ENCODE results near the gene RING1.

Gene RING1

DNA sequence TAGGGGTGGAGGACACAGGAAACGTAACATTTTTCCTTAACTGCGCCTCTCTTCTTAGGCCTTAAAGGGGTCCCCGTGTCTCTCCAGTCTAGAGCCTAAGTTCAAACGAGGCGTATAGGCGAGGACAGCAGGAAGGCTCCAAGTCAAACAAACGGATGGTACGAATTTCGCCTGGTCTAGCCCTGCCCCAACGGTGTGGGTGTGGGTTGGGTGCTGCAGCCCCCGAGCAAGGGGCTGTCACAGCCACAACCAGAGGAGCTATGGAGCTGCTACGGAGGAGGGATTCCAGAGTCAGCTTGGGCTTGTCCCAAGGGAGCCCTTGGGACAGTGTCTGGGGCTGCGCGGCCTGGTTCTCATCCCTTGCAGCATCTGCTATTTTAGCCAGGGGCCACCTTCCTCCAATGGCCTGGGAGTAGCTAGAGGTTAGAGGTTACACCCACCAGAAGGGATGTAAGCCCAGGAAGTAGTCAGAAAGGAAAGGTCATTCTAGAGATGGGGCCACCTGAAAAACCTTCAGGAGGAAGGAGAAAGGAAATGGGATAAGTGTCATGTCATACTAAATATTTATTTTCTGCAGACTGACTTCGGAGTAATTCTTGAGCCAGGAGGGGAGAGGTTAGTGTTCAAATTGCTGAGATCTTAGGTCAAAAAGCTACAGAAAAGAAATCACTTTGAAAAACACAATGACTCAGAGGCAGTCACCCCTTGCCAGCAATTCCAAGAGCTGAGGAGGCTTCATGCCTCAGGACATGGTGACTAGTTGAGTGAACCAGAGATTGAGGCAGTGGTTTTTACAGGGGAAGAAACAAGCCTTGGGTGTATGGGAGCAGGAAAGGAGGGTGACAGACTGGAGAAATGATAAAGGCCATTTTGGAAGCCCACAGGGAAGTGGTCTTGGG is 41.7 kb downstream of the RING1 start:
- DNase-seq, result no peak

DNA sequence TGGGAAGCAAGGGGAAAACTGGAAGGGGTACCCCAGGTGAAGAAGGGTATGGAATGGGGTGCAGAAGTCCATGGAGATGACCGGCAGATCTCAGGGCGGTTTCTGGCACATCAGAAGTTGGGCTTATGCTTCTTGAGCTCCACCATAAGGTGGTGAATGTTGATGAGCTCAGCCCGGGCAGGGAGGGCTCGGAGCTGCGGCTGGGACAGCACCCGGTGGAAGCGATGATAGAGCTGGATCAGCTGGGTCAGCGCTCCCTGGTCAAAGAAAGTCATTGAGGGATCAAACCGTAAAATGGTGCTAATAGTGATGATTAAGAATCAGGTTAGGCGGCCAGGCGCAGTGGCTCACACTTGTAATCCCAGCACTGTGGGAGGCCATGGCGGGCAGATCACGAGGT is 42.4 kb downstream of the RING1 start:
- DNase-seq, result no peak

DNA sequence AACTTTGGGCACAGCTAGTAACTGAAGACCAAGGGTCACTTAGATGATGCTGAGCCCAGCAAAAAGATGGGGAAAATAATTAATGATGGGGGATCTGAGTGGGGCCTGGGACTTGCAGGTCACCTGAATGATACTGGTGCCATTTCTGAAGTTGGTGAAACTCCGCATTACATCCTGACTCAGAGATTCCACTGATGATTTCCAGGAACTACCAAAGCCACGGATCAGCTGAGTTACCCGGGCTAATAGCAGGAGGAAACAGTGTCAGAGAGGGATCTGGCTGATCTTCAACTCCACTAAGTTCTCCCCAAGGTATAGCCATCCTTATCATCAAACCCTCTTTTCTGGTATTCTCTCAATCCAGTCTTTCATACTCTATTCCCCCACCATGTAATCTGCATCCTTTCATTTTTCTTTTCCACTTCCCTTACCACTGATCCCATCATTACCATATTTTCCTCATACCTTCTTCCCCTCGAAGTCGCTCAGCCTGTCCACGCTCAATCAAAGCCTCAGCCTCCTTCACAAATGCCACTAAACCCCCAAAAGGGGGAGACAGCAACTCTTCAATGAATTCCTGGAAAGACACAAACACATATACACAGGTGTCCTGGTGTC is 43.2 kb downstream of the RING1 start:
- no peak for DNase-seq

GRCh38 chr6:33252759-33253158 is 44.5 kb downstream of the RING1 start:
- no peak for DNase-seq

DNA sequence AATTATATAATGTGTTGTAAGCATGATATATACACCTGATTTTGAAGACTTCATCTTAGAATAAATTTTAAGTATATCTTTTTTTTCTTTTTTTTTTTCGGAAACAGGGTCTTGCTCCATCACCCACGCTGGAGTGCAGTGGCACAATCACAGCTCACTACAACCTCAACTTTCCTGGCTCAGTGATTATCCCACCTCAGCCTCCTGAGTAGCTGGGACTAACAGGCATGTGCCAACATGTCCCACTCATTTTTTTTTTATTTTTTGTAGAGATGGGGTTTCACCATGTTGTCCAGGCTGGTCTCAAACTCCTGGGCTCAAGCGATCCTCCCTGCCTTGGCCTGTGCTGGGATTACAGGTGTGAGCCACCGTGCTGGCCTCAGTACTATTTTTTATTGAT is 46.3 kb downstream of the RING1 start:
- no peak for DNase-seq

GRCh38 chr6:33259032-33259431 is 50.7 kb downstream of the RING1 start:
- no peak for DNase-seq

All from CD4-positive, alpha-beta T cell treated with Interferon alpha-2 for 1 hour (primary cell).